Activated CD4-positive, CD25-positive, alpha-beta regulatory T cell treated with anti-CD3 and anti-CD28 coated beads, Interleukin-2, amount 50 U/mL, for 72 hours (primary cell): Measurements from ENCODE around the gene AMOTL1.

Experiments
- DNase-seq: peaks from one replicate; pipeline ENCODE4 v3.0.0; 2021

The AMOTL1 gene, protein sequence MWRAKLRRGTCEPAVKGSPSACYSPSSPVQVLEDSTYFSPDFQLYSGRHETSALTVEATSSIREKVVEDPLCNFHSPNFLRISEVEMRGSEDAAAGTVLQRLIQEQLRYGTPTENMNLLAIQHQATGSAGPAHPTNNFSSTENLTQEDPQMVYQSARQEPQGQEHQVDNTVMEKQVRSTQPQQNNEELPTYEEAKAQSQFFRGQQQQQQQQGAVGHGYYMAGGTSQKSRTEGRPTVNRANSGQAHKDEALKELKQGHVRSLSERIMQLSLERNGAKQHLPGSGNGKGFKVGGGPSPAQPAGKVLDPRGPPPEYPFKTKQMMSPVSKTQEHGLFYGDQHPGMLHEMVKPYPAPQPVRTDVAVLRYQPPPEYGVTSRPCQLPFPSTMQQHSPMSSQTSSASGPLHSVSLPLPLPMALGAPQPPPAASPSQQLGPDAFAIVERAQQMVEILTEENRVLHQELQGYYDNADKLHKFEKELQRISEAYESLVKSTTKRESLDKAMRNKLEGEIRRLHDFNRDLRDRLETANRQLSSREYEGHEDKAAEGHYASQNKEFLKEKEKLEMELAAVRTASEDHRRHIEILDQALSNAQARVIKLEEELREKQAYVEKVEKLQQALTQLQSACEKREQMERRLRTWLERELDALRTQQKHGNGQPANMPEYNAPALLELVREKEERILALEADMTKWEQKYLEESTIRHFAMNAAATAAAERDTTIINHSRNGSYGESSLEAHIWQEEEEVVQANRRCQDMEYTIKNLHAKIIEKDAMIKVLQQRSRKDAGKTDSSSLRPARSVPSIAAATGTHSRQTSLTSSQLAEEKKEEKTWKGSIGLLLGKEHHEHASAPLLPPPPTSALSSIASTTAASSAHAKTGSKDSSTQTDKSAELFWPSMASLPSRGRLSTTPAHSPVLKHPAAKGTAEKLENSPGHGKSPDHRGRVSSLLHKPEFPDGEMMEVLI

GRCh38 chr11:94767701-94768601, at the start of gene AMOTL1:
Gene AMOTL1, plus strand, starts transcription at chr11:94768356. Its CDS starts 156 bp downstream, at chr11:94768512.
- DNase-seq, result no peak

DNA sequence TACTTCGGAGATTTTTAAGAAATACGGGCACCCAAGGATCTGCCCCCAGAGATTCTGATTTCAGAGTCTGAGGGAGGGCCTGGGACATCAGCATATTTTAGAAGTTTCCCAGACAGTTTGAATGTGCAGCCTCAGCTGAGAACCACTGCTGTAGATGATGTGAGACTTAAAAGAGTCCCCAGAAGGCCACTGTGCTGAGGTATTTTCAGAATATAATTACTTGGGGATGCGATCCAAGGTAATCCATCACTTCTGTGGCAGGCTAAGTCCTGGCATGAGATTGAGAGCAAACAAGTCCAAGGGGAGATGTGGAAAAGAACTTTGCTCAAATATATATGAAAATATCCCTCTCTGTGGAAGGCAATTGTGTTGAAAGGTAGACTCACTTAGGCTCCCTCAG, 48.3 kb upstream of the AMOTL1 start:
- DNase-seq, result no peak

DNA sequence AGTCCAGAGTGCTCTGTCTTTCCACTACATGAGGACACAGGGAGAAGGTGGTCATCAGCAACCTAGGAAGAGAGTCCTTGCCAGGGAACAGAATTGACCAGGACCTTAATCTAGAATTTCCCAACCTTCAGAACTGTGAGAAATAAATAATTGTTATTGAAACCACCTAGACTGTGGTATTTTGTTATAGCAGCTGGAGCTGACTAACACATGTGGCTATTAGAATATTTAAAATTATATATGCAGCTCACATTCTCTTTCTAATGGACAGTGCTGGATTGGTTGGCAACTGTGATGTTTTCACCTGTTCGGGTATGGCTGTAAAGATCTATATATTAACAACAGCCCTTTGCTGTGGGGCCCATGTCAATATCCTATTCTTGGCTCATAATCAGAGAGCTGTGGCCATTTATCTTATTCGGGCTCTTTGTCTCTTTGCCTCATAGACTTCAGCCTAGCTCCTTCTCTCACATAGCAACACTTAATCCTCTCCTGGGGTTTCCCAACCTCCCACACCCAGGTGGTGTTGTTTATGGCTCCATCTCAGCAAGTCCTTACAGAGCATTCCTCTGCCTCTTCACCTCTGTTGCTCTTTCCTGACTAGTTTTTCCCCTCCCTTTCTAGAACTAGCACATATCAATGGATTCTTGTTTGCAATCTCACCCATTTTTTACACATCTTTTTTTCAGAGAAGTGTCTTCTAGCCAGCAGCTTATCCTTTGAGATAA, 46.4 kb upstream of the AMOTL1 start:
- DNase-seq, result no peak

- no peak for DNase-seq
Measured at GRCh38 chr11:94722735-94723134, 45.4 kb upstream of the AMOTL1 start.

DNA sequence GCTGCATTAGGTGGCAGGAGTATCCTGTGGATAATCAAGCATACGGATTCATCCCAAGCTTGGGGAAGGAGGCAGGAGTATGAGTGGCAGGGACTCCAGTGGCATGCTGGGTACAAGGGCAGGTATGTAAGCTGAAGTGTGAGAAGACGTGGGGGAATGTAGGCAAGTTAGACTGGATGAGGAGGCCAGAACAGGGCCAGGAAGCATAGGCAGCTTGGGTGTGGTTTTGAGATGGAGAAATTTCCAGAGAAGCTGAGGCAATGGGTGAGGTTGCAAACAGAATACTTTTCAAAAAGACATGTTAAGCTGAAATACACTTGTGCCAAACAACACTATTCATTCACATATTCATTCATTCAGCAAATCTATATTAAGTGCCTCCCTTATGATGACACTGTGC, 43.1 kb upstream of the AMOTL1 start:
- DNase-seq, result no peak

GRCh38 chr11:94727819-94728218, 40.3 kb upstream of the AMOTL1 start:
- DNase-seq, result no peak

GRCh38 chr11:94728541-94728940, 39.6 kb upstream of the AMOTL1 start:
- DNase-seq, result no peak

DNA sequence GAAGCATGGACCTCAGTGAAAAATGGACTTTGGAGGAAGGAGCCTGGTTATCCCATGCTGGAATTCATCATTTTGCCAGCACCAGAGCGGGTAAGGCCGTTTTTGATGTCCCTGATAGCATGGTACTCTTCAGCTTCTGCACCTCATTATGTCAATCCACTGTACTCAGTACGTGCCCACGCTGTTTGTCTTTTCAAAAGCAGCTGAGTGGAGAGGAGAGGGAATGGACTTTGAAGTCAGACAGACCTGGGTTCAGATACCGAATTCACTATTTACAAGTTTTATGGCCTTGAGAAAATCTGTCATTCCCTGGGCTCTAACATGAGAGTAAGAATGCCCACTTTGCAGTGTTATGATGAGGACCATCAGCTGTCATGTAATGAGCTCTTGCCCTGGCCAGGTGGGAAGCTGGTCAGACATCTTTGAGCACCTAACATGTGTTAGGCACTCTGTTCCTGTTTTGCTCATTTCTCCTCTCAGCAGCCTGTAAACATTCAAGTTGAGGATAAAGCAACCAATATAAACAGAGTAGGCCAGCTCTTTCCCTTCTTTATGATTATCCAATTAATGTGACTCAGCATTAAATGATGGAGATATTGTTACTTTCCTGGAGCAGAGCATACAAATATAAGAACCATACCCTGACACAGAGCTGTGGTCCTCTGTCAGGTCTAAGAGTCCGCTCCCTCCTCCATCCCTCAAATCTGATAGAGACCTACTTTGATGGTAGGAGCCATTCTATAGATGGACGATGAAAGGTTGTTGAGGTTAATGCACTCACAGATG, 39.0 kb upstream of the AMOTL1 start:
- DNase-seq, result no peak

DNA sequence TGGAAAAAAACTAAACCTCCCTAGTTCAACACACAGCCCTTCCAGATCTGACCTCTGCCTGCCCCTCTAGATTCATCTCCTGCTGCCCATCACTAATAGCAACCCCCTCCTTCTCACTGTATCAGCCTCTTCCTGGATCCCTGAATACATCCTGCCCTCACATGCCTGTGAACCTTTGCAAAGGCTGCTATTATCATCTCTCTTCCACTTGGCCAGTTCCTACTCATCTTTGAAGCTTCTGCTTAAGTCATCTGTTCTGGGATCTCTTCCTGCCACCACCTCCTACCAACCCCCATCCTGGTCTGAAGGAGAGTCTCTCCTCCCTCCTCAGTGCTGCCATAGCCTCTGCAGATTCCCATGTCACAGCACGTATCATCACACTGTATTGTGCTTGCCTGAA, 38.0 kb upstream of the AMOTL1 start:
- no peak for DNase-seq

- no peak for DNase-seq
Measured at GRCh38 chr11:94731880-94732601, 36.1 kb upstream of the AMOTL1 start.

- DNase-seq, result no peak
Measured at GRCh38 chr11:94732617-94733281, 35.4 kb upstream of the AMOTL1 start.

GRCh38 chr11:94734563-94735275, 33.4 kb upstream of the AMOTL1 start:
- no peak for DNase-seq

DNA sequence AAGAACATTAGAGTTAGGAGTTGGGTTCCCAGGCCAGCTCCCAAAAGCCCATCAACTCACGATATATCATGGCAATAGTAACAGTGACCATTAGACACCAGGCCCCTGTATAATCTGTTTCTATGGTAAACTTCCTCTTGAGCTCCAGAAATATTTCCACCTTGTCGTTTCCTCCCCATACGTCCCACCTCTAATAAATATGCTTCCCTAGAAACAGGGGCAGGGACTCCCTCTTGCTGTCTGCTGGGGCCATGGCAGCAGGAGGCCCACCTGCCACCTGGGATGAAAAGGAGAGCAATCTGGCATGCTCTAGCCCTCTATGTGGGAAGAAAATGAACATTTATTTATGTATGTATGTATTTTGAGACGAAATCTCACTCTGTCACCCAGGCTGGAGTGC, 32.2 kb upstream of the AMOTL1 start:
- no peak for DNase-seq

- DNase-seq, result no peak
Measured at GRCh38 chr11:94737171-94737611, 31.0 kb upstream of the AMOTL1 start.

- DNase-seq, result no peak
Measured at GRCh38 chr11:94738746-94739145, 29.4 kb upstream of the AMOTL1 start.

GRCh38 chr11:94739331-94739730, 28.8 kb upstream of the AMOTL1 start:
- DNase-seq, result no peak

- no peak for DNase-seq
Measured at GRCh38 chr11:94740083-94741021, 27.8 kb upstream of the AMOTL1 start.
